ENCODE measurements around the gene KANTR.
A peak's percentile ranks its signal among the peaks of the same experiment; 100 is the strongest.

The KANTR gene

DNA sequence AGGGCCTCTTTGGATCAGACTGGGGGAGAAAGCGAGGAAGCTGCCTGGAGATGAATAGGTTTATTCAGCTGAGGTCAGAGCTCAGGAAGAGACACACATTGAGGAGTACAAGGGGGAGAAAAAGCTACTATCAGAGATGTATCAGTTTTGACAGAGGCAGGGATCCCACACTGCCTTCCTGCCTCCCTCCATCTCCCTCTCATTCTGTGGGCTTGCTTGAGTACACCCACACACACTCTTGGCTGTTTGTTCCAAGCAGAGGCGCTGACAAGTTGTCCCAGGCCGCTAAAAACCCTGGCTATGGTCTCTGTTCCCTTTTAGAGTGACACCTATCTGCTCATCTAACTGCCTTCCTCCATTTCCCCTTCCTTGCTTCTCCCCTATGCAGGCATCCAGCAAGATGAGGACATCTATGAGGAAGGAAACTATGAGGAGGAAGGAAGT lies 6.5 kb upstream of the KANTR start:
- TF ChIP-seq, protein P1, sequence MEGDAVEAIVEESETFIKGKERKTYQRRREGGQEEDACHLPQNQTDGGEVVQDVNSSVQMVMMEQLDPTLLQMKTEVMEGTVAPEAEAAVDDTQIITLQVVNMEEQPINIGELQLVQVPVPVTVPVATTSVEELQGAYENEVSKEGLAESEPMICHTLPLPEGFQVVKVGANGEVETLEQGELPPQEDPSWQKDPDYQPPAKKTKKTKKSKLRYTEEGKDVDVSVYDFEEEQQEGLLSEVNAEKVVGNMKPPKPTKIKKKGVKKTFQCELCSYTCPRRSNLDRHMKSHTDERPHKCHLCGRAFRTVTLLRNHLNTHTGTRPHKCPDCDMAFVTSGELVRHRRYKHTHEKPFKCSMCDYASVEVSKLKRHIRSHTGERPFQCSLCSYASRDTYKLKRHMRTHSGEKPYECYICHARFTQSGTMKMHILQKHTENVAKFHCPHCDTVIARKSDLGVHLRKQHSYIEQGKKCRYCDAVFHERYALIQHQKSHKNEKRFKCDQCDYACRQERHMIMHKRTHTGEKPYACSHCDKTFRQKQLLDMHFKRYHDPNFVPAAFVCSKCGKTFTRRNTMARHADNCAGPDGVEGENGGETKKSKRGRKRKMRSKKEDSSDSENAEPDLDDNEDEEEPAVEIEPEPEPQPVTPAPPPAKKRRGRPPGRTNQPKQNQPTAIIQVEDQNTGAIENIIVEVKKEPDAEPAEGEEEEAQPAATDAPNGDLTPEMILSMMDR (IDR thresholded peaks at IDR 0.05) = no peak
- Histone ChIP-seq H3K36me3 (peaks cover 8 to 21% (median 9%) of the 10 kb centered on the region in 3 donors), H3K27ac (peak overlapping the region; percentile 82 to 97), H3K9me3 (no peaks in the 10 kb centered on the region), H3K4me1 (peaks cover 0 to 44% (median 12%) of the 10 kb centered on the region in 4 donors), H3K4me3 (peak overlapping the region in 1 of 2 donors; percentile 52), H3K27me3 (no peaks in the 10 kb centered on the region)
- no peak for DNase-seq
- intact Hi-C loops (cut with DNase I; ENCODE audit: low total_unique reads) = no loop called here

DNA sequence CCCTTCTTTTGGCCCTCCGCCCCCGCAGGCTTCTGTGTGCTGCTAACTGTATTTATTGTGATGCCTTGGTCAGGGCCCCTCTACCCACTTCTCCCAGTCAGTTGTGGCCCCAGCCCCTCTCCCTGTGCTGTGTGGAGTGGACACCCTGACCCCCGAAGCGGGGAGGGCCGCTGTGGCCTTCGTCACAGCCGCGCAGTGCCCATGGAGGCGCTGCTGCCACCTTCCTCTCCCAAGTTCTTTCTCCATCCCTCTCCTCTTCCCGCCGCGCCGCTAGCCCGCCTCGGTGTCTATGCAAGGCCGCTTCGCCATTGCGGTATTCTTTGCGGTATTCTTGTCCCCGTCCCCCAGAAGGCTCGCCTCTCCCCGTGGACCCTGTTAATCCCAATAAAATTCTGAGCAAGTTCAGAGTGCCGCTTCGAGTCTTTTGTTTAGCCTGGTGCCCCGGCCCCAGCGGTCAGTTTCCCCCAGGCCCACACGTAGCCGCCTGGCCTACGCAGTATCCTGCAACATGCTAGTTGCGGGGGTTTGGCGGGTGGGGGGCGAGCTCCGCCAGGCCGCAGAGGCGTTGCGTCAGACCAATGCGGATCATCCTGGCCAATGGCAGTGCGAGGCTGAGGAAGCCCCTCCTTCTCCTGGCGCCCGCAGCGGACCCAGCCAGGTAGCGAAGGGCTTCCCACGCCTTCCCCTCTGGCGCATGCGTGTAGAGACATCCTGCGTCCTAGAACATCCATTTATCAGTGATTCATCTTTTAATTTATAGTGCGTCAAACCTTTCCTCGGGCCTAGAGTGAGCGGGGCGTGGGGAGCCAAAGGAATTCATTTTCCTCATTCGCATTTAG lies 5.6 kb upstream of the KANTR start:
- DNase-seq = peak; percentile 73 to 93
- intact Hi-C loops (cut with DNase I; ENCODE audit: low total_unique reads) = no loop called here
- peak overlapping the region; percentile 47 to 52 for H3K4me3 ChIP-seq
- peaks cover 8 to 21% (median 9%) of the 10 kb centered on the region in 3 donors for H3K36me3 ChIP-seq
- no peaks in the 10 kb centered on the region for H3K27me3 ChIP-seq
- TF ChIP-seq, protein P1 (IDR thresholded peaks at IDR 0.05) = no peak
- H3K9me3 ChIP-seq = no peaks in the 10 kb centered on the region
- peaks cover 0 to 44% (median 12%) of the 10 kb centered on the region in 4 donors for H3K4me1 ChIP-seq
- peak overlapping the region; percentile 82 to 97 for H3K27ac ChIP-seq

DNA sequence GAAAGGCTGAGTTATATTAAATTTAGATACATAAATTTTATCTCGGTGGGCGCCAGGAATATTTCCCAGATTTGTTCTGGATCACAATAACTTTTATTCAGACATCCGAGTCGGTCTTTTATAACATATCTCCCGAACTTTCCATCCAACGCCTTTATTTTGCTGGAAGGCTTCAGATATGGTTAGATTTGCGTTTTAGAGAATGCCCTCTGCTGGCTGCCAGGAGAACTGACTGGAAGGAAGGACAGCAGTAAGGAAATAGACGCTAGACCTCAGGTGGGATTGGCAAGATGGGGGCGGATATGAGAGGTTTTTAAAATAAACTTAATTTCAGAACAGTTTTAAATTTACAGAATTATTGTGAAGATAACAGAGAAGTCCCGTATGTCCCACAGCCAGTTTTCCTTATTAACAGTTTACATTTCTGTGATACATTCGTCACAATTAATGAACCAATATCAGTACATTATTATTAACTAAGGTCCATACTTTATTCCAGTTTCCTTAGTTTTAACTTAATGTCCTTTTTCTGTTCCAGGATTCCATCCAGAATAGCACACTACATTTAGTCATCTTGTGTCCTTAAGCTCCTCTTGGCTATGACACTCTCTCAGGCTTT lies 4.6 kb upstream of the KANTR start:
- Histone ChIP-seq H3K27me3 (no peaks in the 10 kb centered on the region), H3K9me3 (no peaks in the 10 kb centered on the region), H3K36me3 (peaks cover 8 to 18% (median 9%) of the 10 kb centered on the region in 3 donors), H3K4me3 (peak overlapping the region; percentile 47 to 52), H3K27ac (peak overlapping the region; percentile 82 to 97), H3K4me1 (peaks cover 0 to 38% (median 10%) of the 10 kb centered on the region in 4 donors)
- DNase-seq = peak in 1 of 2 donors; percentile 64
- intact Hi-C loops (cut with DNase I; ENCODE audit: low total_unique reads) = no loop called here
- TF ChIP-seq, protein P1 (IDR thresholded peaks at IDR 0.05) = peak; percentile 67 to 71

DNA sequence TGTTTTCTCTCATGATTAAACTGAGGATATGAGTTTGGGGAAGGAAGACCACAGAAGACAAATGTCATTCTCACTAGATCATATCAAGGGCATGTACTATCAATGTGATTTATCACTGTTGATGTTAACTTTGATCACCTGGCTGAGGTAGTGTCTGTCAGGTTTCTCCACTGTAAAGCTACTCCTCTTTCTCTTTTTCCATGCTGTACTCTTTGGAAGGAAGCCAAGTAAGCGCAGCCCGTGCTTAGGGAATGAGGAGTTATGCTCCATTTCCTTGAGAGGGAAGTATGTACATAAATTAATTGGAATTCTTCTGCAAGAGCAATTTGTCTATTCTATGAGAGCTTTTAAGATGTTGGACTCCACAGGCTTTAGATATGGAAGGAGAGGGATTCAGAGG lies 4.0 kb upstream of the KANTR start:
- no peak for DNase-seq
- no peak overlapping the region for H3K27ac ChIP-seq
- no peak overlapping the region for H3K4me3 ChIP-seq
- TF ChIP-seq, protein P1 (IDR thresholded peaks at IDR 0.05) = no peak
- intact Hi-C loops (cut with DNase I; ENCODE audit: low total_unique reads) = no loop called here
- H3K4me1 ChIP-seq = peaks cover 0 to 36% (median 10%) of the 10 kb centered on the region in 4 donors
- no peaks in the 10 kb centered on the region for H3K27me3 ChIP-seq
- no peaks in the 10 kb centered on the region for H3K9me3 ChIP-seq
- H3K36me3 ChIP-seq = peaks cover 6 to 12% (median 8%) of the 10 kb centered on the region in 3 donors

DNA sequence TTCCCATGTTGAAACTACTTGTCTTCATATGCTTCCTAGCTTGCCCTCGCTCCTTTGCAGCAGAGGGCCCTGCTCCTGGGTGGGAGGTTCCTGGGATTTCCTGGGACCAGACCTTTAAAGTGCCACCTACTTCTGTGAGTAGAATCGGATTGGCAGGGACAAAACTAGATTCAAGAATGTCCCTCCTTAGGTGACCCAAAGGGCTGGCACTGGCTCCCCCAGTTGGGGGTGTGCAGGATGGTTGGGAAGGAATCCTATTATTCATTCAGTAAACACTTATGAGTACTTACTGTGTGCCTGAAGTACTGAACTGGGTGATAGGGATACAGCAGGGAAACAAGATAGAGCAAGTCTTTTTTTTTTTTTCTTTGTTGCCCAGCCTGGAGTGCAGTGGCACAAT lies 2.6 kb upstream of the KANTR start:
- H3K36me3 ChIP-seq = no peaks in the 10 kb centered on the region
- DNase-seq = no peak
- no peak overlapping the region for H3K4me3 ChIP-seq
- no peaks in the 10 kb centered on the region for H3K9me3 ChIP-seq
- TF ChIP-seq, protein P1 (IDR thresholded peaks at IDR 0.05) = no peak
- no peaks in the 10 kb centered on the region for H3K27me3 ChIP-seq
- no peak overlapping the region for H3K27ac ChIP-seq
- H3K4me1 ChIP-seq = peaks cover 0 to 25% (median 6%) of the 10 kb centered on the region in 4 donors
- intact Hi-C loops (cut with DNase I; ENCODE audit: low total_unique reads) = no loop called here
